ENCODE results near the gene CBY1. TPM values are rescaled to one million over a fixed set of nuclear protein-coding genes. Genes with fewer than 3 reads are reported as not detected.
A peak's percentile ranks its signal among the peaks of the same experiment; 100 is the strongest.

CBY1 gene
- total and polyA plus RNA-seq, 10 of the 15 experiments (the other 5 are each of a cell fraction or from before 2014, with no cell fraction given), result 7.3 to 18.6 (median 11.9) TPM

DNA sequence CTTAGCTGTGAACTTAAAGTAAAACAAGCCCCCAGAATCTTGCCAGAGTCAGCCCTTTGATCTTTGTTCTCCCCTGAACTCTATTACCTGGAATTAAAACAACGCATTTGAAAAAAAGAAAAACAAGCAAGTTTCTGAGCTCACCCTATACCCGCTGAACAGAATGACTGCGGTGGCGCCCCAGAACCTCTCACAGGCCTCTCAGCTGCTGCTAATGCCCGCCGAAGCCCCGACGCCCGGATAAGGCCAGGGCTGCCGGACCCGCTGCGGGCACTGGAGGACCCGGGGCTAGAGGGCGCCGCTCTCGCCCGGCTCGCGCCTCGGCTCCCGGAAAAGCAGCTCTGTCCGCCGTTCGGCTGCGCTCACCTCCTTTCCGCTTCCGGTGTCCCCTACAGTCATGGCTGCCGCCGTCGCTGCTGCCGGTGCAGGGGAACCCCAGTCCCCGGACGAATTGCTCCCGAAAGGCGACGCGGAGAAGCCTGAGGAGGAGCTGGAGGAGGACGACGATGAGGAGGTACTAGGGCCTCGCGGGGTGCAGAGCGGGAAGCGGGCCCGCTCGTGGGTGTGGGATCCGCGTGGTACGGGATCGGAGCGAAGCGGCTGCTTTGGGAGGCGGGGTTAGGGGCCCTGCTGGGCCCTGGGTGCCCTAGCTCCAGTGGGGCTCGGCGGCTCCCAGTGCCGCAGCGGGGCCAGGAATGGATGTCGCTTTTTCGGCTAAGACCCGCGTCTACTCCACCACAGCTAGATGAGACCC is 25.3 kb downstream of the CBY1 start, which contains the start of gene TOMM22 (continued):
- TF ChIP-seq, protein P1, sequence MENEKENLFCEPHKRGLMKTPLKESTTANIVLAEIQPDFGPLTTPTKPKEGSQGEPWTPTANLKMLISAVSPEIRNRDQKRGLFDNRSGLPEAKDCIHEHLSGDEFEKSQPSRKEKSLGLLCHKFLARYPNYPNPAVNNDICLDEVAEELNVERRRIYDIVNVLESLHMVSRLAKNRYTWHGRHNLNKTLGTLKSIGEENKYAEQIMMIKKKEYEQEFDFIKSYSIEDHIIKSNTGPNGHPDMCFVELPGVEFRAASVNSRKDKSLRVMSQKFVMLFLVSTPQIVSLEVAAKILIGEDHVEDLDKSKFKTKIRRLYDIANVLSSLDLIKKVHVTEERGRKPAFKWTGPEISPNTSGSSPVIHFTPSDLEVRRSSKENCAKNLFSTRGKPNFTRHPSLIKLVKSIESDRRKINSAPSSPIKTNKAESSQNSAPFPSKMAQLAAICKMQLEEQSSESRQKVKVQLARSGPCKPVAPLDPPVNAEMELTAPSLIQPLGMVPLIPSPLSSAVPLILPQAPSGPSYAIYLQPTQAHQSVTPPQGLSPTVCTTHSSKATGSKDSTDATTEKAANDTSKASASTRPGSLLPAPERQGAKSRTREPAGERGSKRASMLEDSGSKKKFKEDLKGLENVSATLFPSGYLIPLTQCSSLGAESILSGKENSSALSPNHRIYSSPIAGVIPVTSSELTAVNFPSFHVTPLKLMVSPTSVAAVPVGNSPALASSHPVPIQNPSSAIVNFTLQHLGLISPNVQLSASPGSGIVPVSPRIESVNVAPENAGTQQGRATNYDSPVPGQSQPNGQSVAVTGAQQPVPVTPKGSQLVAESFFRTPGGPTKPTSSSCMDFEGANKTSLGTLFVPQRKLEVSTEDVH (IDR thresholded peaks at IDR 0.05; ENCODE audit: low read depth, partially characterized antibody), result peak; percentile 66
- TF ChIP-seq PAX5 (IDR thresholded peaks at IDR 0.05; ENCODE audit: borderline replicate concordance, low read depth, low read length), result no peak
- TF ChIP-seq BRCA1 (IDR thresholded peaks at IDR 0.05; ENCODE audit: low read depth, low read length), result no peak
- peak; percentile 98 for TF ChIP-seq IKZF1 (conservative IDR thresholded peaks at IDR 0.05)
- TF ChIP-seq HDGF (IDR thresholded peaks at IDR 0.05), result peak; percentile 76; the same call in 1 of the 2 replicates
- TF ChIP-seq, protein P2, sequence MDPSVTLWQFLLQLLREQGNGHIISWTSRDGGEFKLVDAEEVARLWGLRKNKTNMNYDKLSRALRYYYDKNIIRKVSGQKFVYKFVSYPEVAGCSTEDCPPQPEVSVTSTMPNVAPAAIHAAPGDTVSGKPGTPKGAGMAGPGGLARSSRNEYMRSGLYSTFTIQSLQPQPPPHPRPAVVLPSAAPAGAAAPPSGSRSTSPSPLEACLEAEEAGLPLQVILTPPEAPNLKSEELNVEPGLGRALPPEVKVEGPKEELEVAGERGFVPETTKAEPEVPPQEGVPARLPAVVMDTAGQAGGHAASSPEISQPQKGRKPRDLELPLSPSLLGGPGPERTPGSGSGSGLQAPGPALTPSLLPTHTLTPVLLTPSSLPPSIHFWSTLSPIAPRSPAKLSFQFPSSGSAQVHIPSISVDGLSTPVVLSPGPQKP (IDR thresholded peaks at IDR 0.05; ENCODE audit: low read depth, low read length), result peak; percentile 90
- TF ChIP-seq ZNF217 (IDR thresholded peaks at IDR 0.05), result no peak
- TF ChIP-seq NFYA (IDR thresholded peaks at IDR 0.05; ENCODE audit: borderline replicate concordance, low read depth, low read length), result no peak
- TF ChIP-seq ZBED1 (IDR thresholded peaks at IDR 0.05; ENCODE audit: borderline replicate concordance), result peak; percentile 42; the same call in 1 of the 2 replicates
- peak; percentile 77 for TF ChIP-seq CBX5 (IDR thresholded peaks at IDR 0.05; ENCODE audit: low read depth)
- no peak for TF ChIP-seq TCF7 (IDR thresholded peaks at IDR 0.05; ENCODE audit: borderline replicate concordance)
- no peak for TF ChIP-seq ZNF622 (IDR thresholded peaks at IDR 0.05)
- TF ChIP-seq SMAD5 (IDR thresholded peaks at IDR 0.05; ENCODE audit: low read depth), result peak; percentile 88
- TF ChIP-seq HDAC6 (IDR thresholded peaks at IDR 0.05; ENCODE audit: unreplicated experiment), result no peak
